Thoracic aorta (tissue), 2 donors: ENCODE measurements around the gene NFE2L1. TPM values are rescaled to one million over a fixed set of nuclear protein-coding genes. Genes with fewer than 3 reads are reported as not detected.

ENCODE experiments used
- total RNA-seq, 2 donors: library from RNA; depleted of rRNA; stranded (reverse); fragments of >200 nt; gene quantifications; one replicate each; pipeline versions ENCODE4 v1.1.0 to v1.2.3, GENCODE V29; 2016

NFE2L1 gene
- total RNA-seq, 2 donors from 2014 or later: 131 to 155 TPM

Other genes with a start within 250 kb of the NFE2L1 start
- 10 to 100 TPM; 15.5 to 20.0 TPM for gene OSBPL7, start 226.6 kb upstream of the NFE2L1 start, total RNA-seq
- gene MRPL10, start 216.8 kb upstream of the NFE2L1 start, total RNA-seq: 10 to 100 TPM; 25.8 to 34.8 TPM
- under 1 TPM in 1 of 2 donors, not detected in 1; 0.42 TPM for gene LRRC46, start 216.7 kb upstream of the NFE2L1 start, total RNA-seq
- gene SCRN2, start 207.1 kb upstream of the NFE2L1 start, total RNA-seq: 10 to 100 TPM; 22.9 to 29.3 TPM
- gene SP6, start 197.2 kb upstream of the NFE2L1 start, total RNA-seq: not detected
- gene SP2, start 152.1 kb upstream of the NFE2L1 start, total RNA-seq: 10 to 100 TPM in 1 of 2 donors, 1 to 10 TPM in 1; 6.4 to 10.9 TPM
- 10 to 100 TPM; 16.9 to 28.9 TPM for gene PNPO, start 106.8 kb upstream of the NFE2L1 start, total RNA-seq
- 1 to 10 TPM in 1 of 2 donors, not detected in 1; 1.4 TPM for gene PRR15L, start 90.5 kb upstream of the NFE2L1 start, total RNA-seq
- 100 to 1,000 TPM; 125 to 192 TPM for gene CDK5RAP3, start 77.2 kb upstream of the NFE2L1 start, total RNA-seq
- gene COPZ2, start 10.6 kb upstream of the NFE2L1 start, total RNA-seq: 10 to 100 TPM; 46.8 to 70.9 TPM
- 10 to 100 TPM; 35.7 to 36.1 TPM for gene CBX1, start 53.1 kb downstream of the NFE2L1 start, total RNA-seq
- 10 to 100 TPM; 12.0 to 15.4 TPM for gene SNX11, start 59.4 kb downstream of the NFE2L1 start, total RNA-seq